Measurements from ENCODE around the gene PPP1R13B.

PPP1R13B gene

DNA sequence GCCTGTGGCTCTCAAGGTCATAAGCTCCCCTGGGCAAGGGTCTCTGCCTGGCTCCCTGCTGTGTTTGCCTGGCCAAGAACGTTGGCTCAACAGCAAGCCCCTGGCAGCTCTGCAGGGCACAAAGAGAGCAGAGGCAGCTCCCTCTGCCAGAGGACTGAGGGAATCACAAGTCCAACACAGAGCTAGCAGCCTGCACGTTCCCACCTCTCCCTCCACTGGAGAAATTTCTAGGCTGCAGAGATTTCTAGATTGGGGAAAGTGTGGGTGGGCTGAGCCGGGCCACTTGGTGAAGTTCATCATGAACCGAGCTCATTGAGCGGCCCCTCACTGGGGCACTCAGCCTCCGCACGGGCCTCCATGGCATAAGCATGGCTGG is 111.9 kb downstream of the PPP1R13B start:
- Histone ChIP-seq H3K4me1 (ENCODE audit: control insufficient read depth in 5 of 5, insufficient read depth in 5 of 5, low read length in 5 of 5) (peaks cover 6 to 65% (median 40%) of the 10 kb centered on the region in 5 donors), H3K9ac (ENCODE audit: low read length in 5 of 5) (peak overlapping the region in 1 of 5 donors; percentile 3), H3K27ac (ENCODE audit: low read depth, low read length) (no peak overlapping the region)

GRCh38 chr14:103735022-103735421 is 112.4 kb downstream of the PPP1R13B start:
- Histone ChIP-seq H3K9me3 (ENCODE audit: control insufficient read depth in 5 of 5, low read length in 5 of 5) (no peaks in the 10 kb centered on the region), H3K9ac (ENCODE audit: low read length in 5 of 5) (no peak overlapping the region), H3K27me3 (ENCODE audit: control insufficient read depth in 5 of 5, insufficient read depth in 4 of 5, low read length in 5 of 5) (no peaks in the 10 kb centered on the region), H3K36me3 (ENCODE audit: control insufficient read depth in 5 of 5, insufficient read depth in 5 of 5, low read length in 5 of 5) (peaks cover 0 to 75% (median 54%) of the 10 kb centered on the region in 5 donors), H3K4me1 (ENCODE audit: control insufficient read depth in 5 of 5, insufficient read depth in 5 of 5, low read length in 5 of 5) (peaks cover 6 to 68% (median 40%) of the 10 kb centered on the region in 5 donors), H3K27ac (ENCODE audit: low read depth, low read length) (no peak overlapping the region), H3K4me3 (ENCODE audit: low read depth in 1 of 5, low read length in 5 of 5) (no peak overlapping the region)

More for the DNA sequence above, 111.9 kb downstream of the PPP1R13B start:
- peaks cover 0 to 73% (median 51%) of the 10 kb centered on the region in 5 donors for H3K36me3 ChIP-seq (ENCODE audit: control insufficient read depth in 5 of 5, insufficient read depth in 5 of 5, low read length in 5 of 5)
- no peaks in the 10 kb centered on the region for H3K27me3 ChIP-seq (ENCODE audit: control insufficient read depth in 5 of 5, insufficient read depth in 4 of 5, low read length in 5 of 5)
- H3K9me3 ChIP-seq (ENCODE audit: control insufficient read depth in 5 of 5, low read length in 5 of 5), result no peaks in the 10 kb centered on the region
- no peak overlapping the region for H3K4me3 ChIP-seq (ENCODE audit: low read depth in 1 of 5, low read length in 5 of 5)

GRCh38 chr14:103734081-103734888 is 113.1 kb downstream of the PPP1R13B start:
- Histone ChIP-seq H3K27me3 (ENCODE audit: control insufficient read depth in 5 of 5, insufficient read depth in 4 of 5, low read length in 5 of 5) (no peaks in the 10 kb centered on the region), H3K9me3 (ENCODE audit: control insufficient read depth in 5 of 5, low read length in 5 of 5) (no peaks in the 10 kb centered on the region), H3K27ac (ENCODE audit: low read depth, low read length) (no peak overlapping the region), H3K9ac (ENCODE audit: low read length in 5 of 5) (no peak overlapping the region), H3K4me3 (ENCODE audit: low read depth in 1 of 5, low read length in 5 of 5) (no peak overlapping the region), H3K36me3 (ENCODE audit: control insufficient read depth in 5 of 5, insufficient read depth in 5 of 5, low read length in 5 of 5) (peaks cover 0 to 75% (median 56%) of the 10 kb centered on the region in 5 donors), H3K4me1 (ENCODE audit: control insufficient read depth in 5 of 5, insufficient read depth in 5 of 5, low read length in 5 of 5) (peaks cover 6 to 65% (median 40%) of the 10 kb centered on the region in 5 donors)

DNA sequence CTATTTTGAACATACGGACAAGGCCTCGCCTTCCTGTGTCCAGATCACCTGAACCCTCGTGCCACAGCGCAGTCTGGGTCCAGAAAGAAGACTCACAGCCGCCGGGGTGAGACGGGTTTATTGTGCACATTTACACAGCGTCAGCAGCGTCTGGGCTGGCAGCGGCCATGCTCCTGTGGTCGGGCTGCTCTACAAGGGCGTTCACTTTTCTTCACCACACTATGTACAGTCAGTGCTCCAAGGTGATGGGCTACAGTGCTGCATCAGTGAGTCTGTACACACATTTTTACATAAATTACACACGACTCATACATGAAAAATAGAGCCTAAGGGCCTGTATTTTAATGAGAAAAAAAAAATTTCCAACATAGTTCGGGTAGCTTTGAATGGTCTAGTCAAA is 113.7 kb downstream of the PPP1R13B start:
- H3K9ac ChIP-seq (ENCODE audit: low read length in 5 of 5), result no peak overlapping the region
- peaks cover 0 to 76% (median 62%) of the 10 kb centered on the region in 5 donors for H3K36me3 ChIP-seq (ENCODE audit: control insufficient read depth in 5 of 5, insufficient read depth in 5 of 5, low read length in 5 of 5)
- H3K9me3 ChIP-seq (ENCODE audit: control insufficient read depth in 5 of 5, low read length in 5 of 5), result no peaks in the 10 kb centered on the region
- peaks cover 6 to 59% (median 40%) of the 10 kb centered on the region in 5 donors for H3K4me1 ChIP-seq (ENCODE audit: control insufficient read depth in 5 of 5, insufficient read depth in 5 of 5, low read length in 5 of 5)
- no peak overlapping the region for H3K4me3 ChIP-seq (ENCODE audit: low read depth in 1 of 5, low read length in 5 of 5)
- H3K27ac ChIP-seq (ENCODE audit: low read depth, low read length), result no peak overlapping the region
- no peaks in the 10 kb centered on the region for H3K27me3 ChIP-seq (ENCODE audit: control insufficient read depth in 5 of 5, insufficient read depth in 4 of 5, low read length in 5 of 5)

- no peak overlapping the region for H3K27ac ChIP-seq (ENCODE audit: low read depth, low read length)
- H3K27me3 ChIP-seq (ENCODE audit: control insufficient read depth in 5 of 5, insufficient read depth in 4 of 5, low read length in 5 of 5), result no peaks in the 10 kb centered on the region
- H3K9me3 ChIP-seq (ENCODE audit: control insufficient read depth in 5 of 5, low read length in 5 of 5), result no peaks in the 10 kb centered on the region
- no peak overlapping the region for H3K9ac ChIP-seq (ENCODE audit: low read length in 5 of 5)
- no peak overlapping the region for H3K4me3 ChIP-seq (ENCODE audit: low read depth in 1 of 5, low read length in 5 of 5)
- H3K36me3 ChIP-seq (ENCODE audit: control insufficient read depth in 5 of 5, insufficient read depth in 5 of 5, low read length in 5 of 5), result peaks cover 0 to 77% (median 59%) of the 10 kb centered on the region in 5 donors
- peaks cover 6 to 59% (median 40%) of the 10 kb centered on the region in 5 donors for H3K4me1 ChIP-seq (ENCODE audit: control insufficient read depth in 5 of 5, insufficient read depth in 5 of 5, low read length in 5 of 5)
Observed at GRCh38 chr14:103732868-103733620, 114.3 kb downstream of the PPP1R13B start.

DNA sequence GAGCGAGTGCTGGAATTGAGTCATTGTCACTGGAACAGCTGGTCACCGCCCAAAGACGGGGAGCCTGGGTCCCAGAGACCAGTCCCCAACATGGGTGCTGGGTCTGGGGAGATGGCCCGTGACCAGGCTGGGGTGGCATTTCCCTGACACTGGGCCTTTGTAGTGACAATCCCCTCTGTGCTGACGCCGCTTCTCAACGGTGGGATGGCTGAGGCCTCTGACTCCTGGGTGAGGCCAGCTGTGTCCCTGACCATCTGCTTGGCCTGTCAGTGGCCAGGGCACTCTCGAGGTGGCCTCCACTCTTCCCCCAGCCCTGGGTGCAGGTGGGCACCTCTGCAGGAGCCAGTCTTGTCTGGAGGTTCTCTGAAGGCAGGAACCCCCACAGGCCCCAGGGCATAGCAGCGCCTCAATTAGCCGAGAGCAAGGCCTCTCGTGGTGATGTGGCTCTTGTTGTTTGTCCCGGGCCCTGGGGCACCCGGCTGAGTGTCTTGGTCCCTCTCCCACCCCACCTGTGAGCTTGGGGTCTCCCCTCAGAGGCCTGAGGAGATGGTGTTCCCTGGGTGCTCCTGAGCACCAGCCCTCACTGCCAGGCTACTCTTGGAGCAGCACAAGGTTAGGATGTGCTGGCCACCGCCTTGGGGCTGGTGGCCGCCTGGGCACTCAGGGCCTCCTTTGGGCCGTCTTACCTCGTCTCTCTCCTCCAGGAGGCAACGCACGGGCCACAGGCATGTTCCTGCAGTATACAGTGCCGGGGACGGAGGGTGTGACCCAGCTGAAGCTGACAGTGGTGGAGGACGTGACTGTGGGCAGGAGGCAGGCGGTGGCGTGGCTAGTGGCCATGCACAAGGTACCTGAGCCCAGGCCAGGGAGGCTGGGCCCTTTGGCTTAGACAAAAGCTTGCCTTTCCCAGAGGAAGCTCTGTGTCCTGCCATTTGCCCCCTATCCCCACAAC is 115.2 kb downstream of the PPP1R13B start:
- no peak overlapping the region for H3K27ac ChIP-seq (ENCODE audit: low read depth, low read length)

GRCh38 chr14:103731481-103731880 is 115.9 kb downstream of the PPP1R13B start:
- H3K4me3 ChIP-seq (ENCODE audit: low read depth in 1 of 5, low read length in 5 of 5), result no peak overlapping the region
- peaks cover 3 to 46% (median 26%) of the 10 kb centered on the region in 5 donors for H3K4me1 ChIP-seq (ENCODE audit: control insufficient read depth in 5 of 5, insufficient read depth in 5 of 5, low read length in 5 of 5)
- no peaks in the 10 kb centered on the region for H3K27me3 ChIP-seq (ENCODE audit: control insufficient read depth in 5 of 5, insufficient read depth in 4 of 5, low read length in 5 of 5)
- H3K9ac ChIP-seq (ENCODE audit: low read length in 5 of 5), result no peak overlapping the region
- H3K9me3 ChIP-seq (ENCODE audit: control insufficient read depth in 5 of 5, low read length in 5 of 5), result no peaks in the 10 kb centered on the region
- H3K27ac ChIP-seq (ENCODE audit: low read depth, low read length), result no peak overlapping the region
- peaks cover 0 to 80% (median 63%) of the 10 kb centered on the region in 5 donors for H3K36me3 ChIP-seq (ENCODE audit: control insufficient read depth in 5 of 5, insufficient read depth in 5 of 5, low read length in 5 of 5)

More for the DNA sequence above, 115.2 kb downstream of the PPP1R13B start:
- H3K4me3 ChIP-seq (ENCODE audit: low read depth in 1 of 5, low read length in 5 of 5), result no peak overlapping the region
- H3K9ac ChIP-seq (ENCODE audit: low read length in 5 of 5), result peak overlapping the region in 1 of 5 donors; percentile 17
- peaks cover 6 to 53% (median 33%) of the 10 kb centered on the region in 5 donors for H3K4me1 ChIP-seq (ENCODE audit: control insufficient read depth in 5 of 5, insufficient read depth in 5 of 5, low read length in 5 of 5)
- H3K9me3 ChIP-seq (ENCODE audit: control insufficient read depth in 5 of 5, low read length in 5 of 5), result no peaks in the 10 kb centered on the region
- H3K27me3 ChIP-seq (ENCODE audit: control insufficient read depth in 5 of 5, insufficient read depth in 4 of 5, low read length in 5 of 5), result no peaks in the 10 kb centered on the region
- H3K36me3 ChIP-seq (ENCODE audit: control insufficient read depth in 5 of 5, insufficient read depth in 5 of 5, low read length in 5 of 5), result peaks cover 0 to 77% (median 60%) of the 10 kb centered on the region in 5 donors

DNA sequence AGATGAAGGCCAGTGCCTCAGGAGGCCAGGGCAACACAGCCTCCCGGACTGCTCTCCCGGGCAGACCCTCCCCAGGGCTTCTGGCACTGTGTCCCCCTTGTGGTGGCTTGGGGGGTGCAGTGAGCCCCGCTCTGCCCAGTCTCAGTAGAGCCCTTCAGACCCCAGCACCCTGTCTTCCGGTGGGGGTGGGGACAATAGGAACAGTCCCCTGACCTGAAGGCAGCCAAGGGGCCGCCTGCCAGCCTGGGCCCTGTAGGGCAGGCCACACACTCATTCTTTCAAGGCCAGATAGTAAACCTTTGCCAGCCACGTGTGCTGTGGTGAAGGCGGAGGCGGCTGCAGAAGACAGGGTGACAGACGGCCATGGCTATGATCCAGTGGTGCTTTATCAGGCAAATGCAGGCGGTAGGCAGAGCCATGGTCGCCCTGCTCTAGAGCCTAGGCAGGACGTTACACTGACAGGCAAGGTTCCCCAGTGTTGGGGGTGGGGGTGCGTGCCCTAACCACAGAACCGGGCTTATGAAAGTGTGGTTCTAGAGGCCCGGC is 116.8 kb downstream of the PPP1R13B start:
- Histone ChIP-seq H3K9ac (ENCODE audit: low read length in 5 of 5) (no peak overlapping the region), H3K4me3 (ENCODE audit: low read depth in 1 of 5, low read length in 5 of 5) (no peak overlapping the region), H3K4me1 (ENCODE audit: control insufficient read depth in 5 of 5, insufficient read depth in 5 of 5, low read length in 5 of 5) (peaks cover 1 to 36% (median 18%) of the 10 kb centered on the region in 5 donors), H3K9me3 (ENCODE audit: control insufficient read depth in 5 of 5, low read length in 5 of 5) (no peaks in the 10 kb centered on the region), H3K36me3 (ENCODE audit: control insufficient read depth in 5 of 5, insufficient read depth in 5 of 5, low read length in 5 of 5) (peaks cover 0 to 84% (median 71%) of the 10 kb centered on the region in 5 donors), H3K27me3 (ENCODE audit: control insufficient read depth in 5 of 5, insufficient read depth in 4 of 5, low read length in 5 of 5) (no peaks in the 10 kb centered on the region), H3K27ac (ENCODE audit: low read depth, low read length) (no peak overlapping the region)
